Activated CD8-positive, alpha-beta memory T cell treated with anti-CD3 and anti-CD28 coated beads, Interleukin-2, amount 50 U/mL, for 48 hours (primary cell): ENCODE measurements around the gene SLC7A4.
"Not testable (repeated sequence)": the region's sequence is repeated elsewhere in the genome, so short reads cannot be mapped to it uniquely, and the experiment has no call there.

Source experiments
- DNase-seq: peaks from one replicate; pipeline ENCODE4 v3.0.0-alpha.2; 2020

Gene SLC7A4

GRCh38 chr22:21032037-21032867 is at the start of gene SLC7A4:
TSS of gene SLC7A4 (minus strand) at chr22:21032561. CDS start at chr22:21031812, 749 bp downstream.
- no peak for DNase-seq

- no peak for DNase-seq
Measured at GRCh38 chr22:21080435-21081137, 48.2 kb upstream of the SLC7A4 start.

- DNase-seq, result no peak
Measured at GRCh38 chr22:21079493-21079892, 47.1 kb upstream of the SLC7A4 start.

- no peak for DNase-seq
Measured at GRCh38 chr22:21078916-21079315, 46.6 kb upstream of the SLC7A4 start.

GRCh38 chr22:21077884-21078508 is 45.6 kb upstream of the SLC7A4 start:
- no peak for DNase-seq

GRCh38 chr22:21076912-21077625 is 44.7 kb upstream of the SLC7A4 start:
- no peak for DNase-seq

- no peak for DNase-seq
Measured at GRCh38 chr22:21075516-21076138, 43.3 kb upstream of the SLC7A4 start.

- DNase-seq, result no peak
Measured at GRCh38 chr22:21074102-21074715, 41.8 kb upstream of the SLC7A4 start.

GRCh38 chr22:21073482-21073881 is 41.1 kb upstream of the SLC7A4 start:
- no peak for DNase-seq

GRCh38 chr22:21073023-21073422 is 40.7 kb upstream of the SLC7A4 start:
- DNase-seq, result no peak

- not testable (repeated sequence) for DNase-seq
Measured at GRCh38 chr22:21071796-21072195, 39.4 kb upstream of the SLC7A4 start.

- no peak for DNase-seq
Measured at GRCh38 chr22:21070690-21071615, 38.6 kb upstream of the SLC7A4 start.

GRCh38 chr22:21069375-21069774 is 37.0 kb upstream of the SLC7A4 start:
- no peak for DNase-seq

- no peak for DNase-seq
Measured at GRCh38 chr22:21068681-21069276, 36.4 kb upstream of the SLC7A4 start.

GRCh38 chr22:21067901-21068680 is 35.7 kb upstream of the SLC7A4 start:
- no peak for DNase-seq

- DNase-seq, result no peak
Measured at GRCh38 chr22:21067075-21067900, 34.9 kb upstream of the SLC7A4 start.

- DNase-seq, result no peak
Measured at GRCh38 chr22:21064917-21065864, 32.8 kb upstream of the SLC7A4 start.

GRCh38 chr22:21064425-21064824 is 32.1 kb upstream of the SLC7A4 start:
- not testable (repeated sequence) for DNase-seq
